GM18870 (cell line): ENCODE measurements around the gene SHF.
A peak's percentile ranks its signal among the peaks of the same experiment; 100 is the strongest.
"Not testable (repeated sequence)": the region's sequence is repeated elsewhere in the genome, so short reads cannot be mapped to it uniquely, and the experiment has no call there.

Source experiments
- ATAC-seq: cut with Tn5 transposase; IDR thresholded peaks from one replicate; pipeline ENCODE4 v1.9.1; 2021; ENCODE audit warnings: moderate library complexity; ENCODE audit not compliant: unreplicated experiment

The SHF gene

GRCh38 chr15:45187894-45188830, at the start of gene SHF:
SHF (minus strand) TSS chr15:45187966; CDS start chr15:45187951, 15 bp downstream.
- no peak for ATAC-seq

DNA sequence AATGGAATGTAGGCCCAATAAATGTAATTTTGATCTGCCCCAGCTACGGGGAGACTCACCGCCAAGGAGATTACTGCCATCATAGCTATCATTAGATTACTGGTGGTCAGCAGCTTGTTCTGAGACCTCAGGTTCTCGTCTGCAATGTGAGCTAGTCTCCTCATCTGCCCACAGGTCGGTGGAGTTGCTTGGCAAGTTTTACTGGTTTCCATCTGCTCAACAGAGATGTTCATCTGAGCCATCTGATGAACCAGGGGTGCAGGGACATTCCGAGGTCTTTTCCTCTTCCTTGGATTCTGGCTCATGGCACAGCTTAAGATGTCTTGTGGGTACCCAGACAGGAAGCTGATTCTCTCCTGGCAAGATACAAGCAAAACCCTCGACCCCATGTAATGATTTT, 49.0 kb upstream of the SHF start:
- not testable (repeated sequence) for ATAC-seq

GRCh38 chr15:45234562-45235235, 46.9 kb upstream of the SHF start:
- no peak for ATAC-seq

- no peak for ATAC-seq
Observed at GRCh38 chr15:45231864-45232562, 44.2 kb upstream of the SHF start.

GRCh38 chr15:45231132-45231531, 43.4 kb upstream of the SHF start:
- ATAC-seq, result no peak

GRCh38 chr15:45230245-45230965, 42.6 kb upstream of the SHF start:
- ATAC-seq, result no peak

DNA sequence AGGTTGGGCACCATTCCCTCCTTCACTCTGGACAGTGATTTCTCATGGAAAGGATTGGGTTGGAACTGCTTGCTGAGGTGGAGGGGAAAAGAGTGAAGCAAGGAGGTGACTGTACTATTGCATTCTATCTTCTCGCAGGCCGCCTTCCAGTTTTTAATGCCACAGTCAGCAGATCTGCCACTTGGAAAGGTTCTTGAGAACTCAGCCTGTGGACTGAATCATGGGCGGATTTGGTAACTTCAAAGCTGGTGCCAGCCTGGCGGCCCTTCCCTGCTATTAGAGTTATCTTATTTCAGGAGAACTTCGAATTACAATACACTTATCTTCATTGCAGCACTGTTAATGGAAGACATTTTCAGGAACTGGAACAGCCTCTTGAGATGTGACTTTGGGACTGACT, 41.2 kb upstream of the SHF start:
- ATAC-seq, result no peak

DNA sequence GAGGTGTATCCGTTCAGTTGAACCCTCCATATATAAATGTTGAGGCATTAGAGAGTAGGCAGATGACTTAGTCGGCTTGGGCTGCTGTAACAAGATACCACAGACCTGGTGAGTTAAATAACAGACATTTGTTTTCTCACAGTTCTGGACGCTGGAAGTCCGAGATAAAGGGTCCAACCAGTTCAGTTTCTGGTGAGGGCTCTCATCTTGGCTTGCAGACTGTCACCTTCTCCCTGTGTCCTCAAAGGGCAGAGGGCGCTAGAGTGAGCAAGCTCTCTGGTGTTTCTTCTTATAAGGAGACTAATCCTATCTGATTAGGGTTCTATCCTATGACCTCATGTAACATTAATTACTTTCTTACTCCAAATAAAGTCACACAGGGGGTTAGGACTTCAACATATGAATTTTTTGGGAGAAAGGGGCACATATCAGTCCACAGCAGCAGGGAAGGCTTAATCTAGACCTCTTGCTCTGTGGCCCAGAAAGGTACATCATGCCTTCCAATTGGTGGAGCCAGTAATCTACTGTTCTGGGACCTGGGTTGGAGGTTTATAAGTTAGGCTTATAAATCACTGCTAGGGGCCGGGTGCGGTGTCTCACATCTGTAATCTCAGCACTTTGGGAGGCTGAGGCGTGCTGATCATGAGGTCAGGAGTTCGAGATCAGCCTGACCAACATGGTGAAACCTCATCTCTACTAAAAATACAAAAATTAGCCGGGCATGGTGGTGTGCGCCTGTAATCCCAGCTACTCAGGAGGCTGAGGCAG, 37.9 kb upstream of the SHF start:
- no peak for ATAC-seq

DNA sequence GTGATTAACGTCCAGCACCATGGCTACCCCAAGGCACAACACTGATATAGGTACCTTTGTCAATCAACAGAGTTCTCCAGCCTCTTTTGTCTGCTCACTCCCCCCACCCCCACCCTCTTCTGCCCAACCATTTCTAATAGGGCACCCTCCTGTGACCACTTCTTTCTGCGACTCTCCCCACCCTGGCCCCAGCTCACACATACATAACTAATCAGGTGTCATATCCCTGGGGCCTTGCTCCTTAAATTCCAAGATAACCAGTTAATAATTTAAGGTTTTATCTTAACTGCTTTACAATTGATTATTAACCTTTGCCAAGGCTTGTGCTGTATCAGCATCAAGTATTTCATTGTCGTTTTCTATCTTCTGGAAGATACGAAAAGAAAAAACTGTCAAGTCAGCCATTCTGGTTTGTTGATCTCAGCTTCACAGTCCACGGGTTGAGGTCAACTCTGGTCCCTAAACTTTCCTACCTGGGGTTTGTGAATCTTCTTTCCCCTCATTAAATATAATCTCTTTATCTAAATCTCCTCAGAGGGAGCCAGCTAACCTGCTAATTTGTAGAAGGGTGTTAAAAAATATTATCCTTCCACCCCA, 37.0 kb upstream of the SHF start:
- ATAC-seq, result no peak

DNA sequence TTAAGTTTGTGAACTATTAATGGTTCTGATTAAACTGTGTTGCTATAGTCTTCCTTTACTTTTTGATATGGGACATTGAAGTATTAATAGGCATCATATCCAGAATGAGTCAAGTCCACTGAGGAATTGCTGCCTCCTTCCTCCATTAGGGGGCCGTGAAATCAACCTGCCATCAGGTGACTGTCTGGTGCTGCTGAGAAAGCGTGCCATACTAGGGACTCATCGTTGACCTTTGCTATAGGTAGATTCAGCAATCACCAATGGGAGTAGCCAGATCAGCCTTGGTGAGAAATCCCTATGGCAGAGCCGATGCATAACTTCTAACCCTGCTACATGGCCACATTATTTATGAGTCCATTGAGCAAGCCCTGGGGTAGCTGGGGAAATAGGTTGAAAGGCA, 34.2 kb upstream of the SHF start:
- ATAC-seq, result no peak

GRCh38 chr15:45221053-45221599, 33.4 kb upstream of the SHF start:
- no peak for ATAC-seq

- no peak for ATAC-seq
Observed at GRCh38 chr15:45212493-45212892, 24.7 kb upstream of the SHF start.

GRCh38 chr15:45205192-45205591, 17.4 kb upstream of the SHF start:
- ATAC-seq, result no peak

- no peak for ATAC-seq
Observed at GRCh38 chr15:45203182-45203581, 15.4 kb upstream of the SHF start.

- no peak for ATAC-seq
Observed at GRCh38 chr15:45201869-45202268, 14.1 kb upstream of the SHF start.

- ATAC-seq, result no peak
Observed at GRCh38 chr15:45201557-45201859, 13.7 kb upstream of the SHF start.

GRCh38 chr15:45200799-45201556, 13.2 kb upstream of the SHF start:
- ATAC-seq, result no peak

DNA sequence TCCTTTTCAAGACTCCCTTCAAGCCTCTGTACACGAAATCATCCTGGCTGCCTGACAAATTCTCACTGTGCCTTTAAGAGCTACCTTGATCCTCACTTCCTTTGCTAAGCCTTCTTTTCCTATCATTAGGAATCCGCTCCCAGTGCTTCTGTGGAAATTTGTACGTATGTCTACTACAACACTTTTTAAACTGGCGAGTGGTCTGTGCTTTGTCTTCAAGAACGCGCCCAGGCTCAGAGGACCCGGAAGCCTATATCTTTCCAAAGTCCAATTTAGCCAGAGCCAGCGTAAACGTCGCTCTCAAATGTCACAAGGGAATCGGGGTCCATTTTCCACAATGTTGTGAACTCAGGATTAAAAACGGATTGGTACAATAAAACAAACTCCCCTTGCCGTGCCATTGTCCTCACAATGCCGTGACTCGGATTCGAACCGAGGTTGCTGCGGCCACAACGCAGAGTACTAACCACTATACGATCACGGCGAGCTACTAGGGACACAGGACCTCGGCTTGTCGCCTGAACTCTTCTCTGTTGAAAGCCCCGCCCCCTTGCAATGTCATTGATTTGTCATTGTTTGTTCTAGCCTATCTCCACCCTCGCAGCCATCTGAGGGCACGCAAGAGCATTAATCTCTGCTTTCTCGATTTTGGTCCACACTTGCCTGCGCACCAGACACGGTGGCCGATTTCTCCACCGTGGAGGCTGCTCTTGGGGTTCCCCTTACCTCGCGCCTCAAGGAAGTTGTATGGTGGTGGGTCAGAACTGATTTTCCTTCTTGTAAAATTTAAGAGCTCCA, 12.4 kb upstream of the SHF start:
- ATAC-seq, result peak; percentile 46
